Spleen (tissue), 11 donors: ENCODE measurements around the gene MT1A. TPM values are rescaled to one million over a fixed set of nuclear protein-coding genes. Genes with fewer than 3 reads are reported as not detected.
"Not testable (repeated sequence)": the region's sequence is repeated elsewhere in the genome, so short reads cannot be mapped to it uniquely, and the experiment has no call there.

Source experiments
- DNase-seq: peaks from one replicate; pipeline ENCODE4 v3.0.0-alpha.2; 2020
- H3K27ac ChIP-seq, 8 donors: fragments of 200-600 bp; sonication (generic) in 7 of 8; 1 replicate in 4 of 8; 2 replicates in 4 of 8; pipeline versions ENCODE4 v1.5.0 to v1.8.0; 2016 to 2021; ENCODE audit warnings: inconsistent platforms in 4 of 8, mild to moderate bottlenecking in 4 of 8, moderate library complexity in 1 of 8
- H3K27me3 ChIP-seq, 7 donors: fragments of 200-600 bp; sonication (generic) in 6 of 7; replicated peaks in 1 of 7; 1 replicate in 4 of 7; 2 replicates in 3 of 7; pipeline versions ENCODE4 v1.5.0 to v1.8.0; 2016 to 2021; ENCODE audit warnings: inconsistent platforms in 3 of 7, mild to moderate bottlenecking in 1 of 7
- H3K36me3 ChIP-seq, 6 donors: fragments of 200-600 bp; sonication (generic) in 5 of 6; 1 replicate in 4 of 6; 2 replicates in 2 of 6; pipeline versions ENCODE4 v1.5.0 to v1.8.0; 2016 to 2021; ENCODE audit warnings: inconsistent platforms in 2 of 6
- H3K4me1 ChIP-seq, 6 donors: fragments of 200-600 bp; sonication (generic) in 5 of 6; 1 replicate in 3 of 6; 2 replicates in 3 of 6; pipeline versions ENCODE4 v1.5.0 to v1.8.0; 2016 to 2021; ENCODE audit warnings: inconsistent platforms in 3 of 6
- H3K4me3 ChIP-seq, 8 donors: fragments of 200-600 bp; sonication (generic) in 7 of 8; 1 replicate in 4 of 8; 2 replicates in 4 of 8; pipeline versions ENCODE4 v1.5.0 to v1.8.0; 2016 to 2021; ENCODE audit warnings: inconsistent platforms in 4 of 8, mild to moderate bottlenecking in 4 of 8, moderate library complexity in 2 of 8
- H3K9me3 ChIP-seq, 8 donors: fragments of 200-600 bp; sonication (generic) in 7 of 8; 1 replicate in 4 of 8; 2 replicates in 4 of 8; pipeline versions ENCODE4 v1.5.0 to v1.8.0; 2016 to 2021; ENCODE audit warnings: inconsistent platforms in 4 of 8
- CTCF ChIP-seq, 11 experiments: fragments of 200-600 bp in 7 of 11; fragments of 450-650 bp in 4 of 11; sonication (generic) in 4 of 11; IDR thresholded peaks in 8 of 11; conservative IDR thresholded peaks in 3 of 11; 1 replicate in 7 of 11; 2 replicates in 4 of 11; pipeline versions ENCODE4 v1.4.0 to v1.8.0; 2016 to 2021; ENCODE audit warnings: antibody characterized with exemption in 11 of 11, inconsistent platforms in 4 of 11, mild to moderate bottlenecking in 1 of 11
- POLR2A ChIP-seq, 3 donors: fragments of 450-650 bp; IDR thresholded peaks; one replicate each; pipeline ENCODE4 v1.5.1; 2017; ENCODE audit warnings: antibody characterized with exemption in 3 of 3, mild to moderate bottlenecking in 1 of 3
- POLR2AphosphoS5 ChIP-seq, 3 donors: sonication (generic); formaldehyde crosslinking; IDR thresholded peaks; one replicate each; pipeline ENCODE4 v1.5.1; 2017; ENCODE audit warnings: antibody characterized with exemption in 3 of 3
- WGBS, 5 donors: extraction: QIAGEN DNeasy Blood & Tissue Kit in 3 of 5; methylation state at CpG; one replicate each; pipeline versions ENCODE4 v1.1.5 to v1.1.7; 2013 to 2018; 5-methylcytosine and 5-hydroxymethylcytosine counted together
- intact Hi-C: fragments of 100-400 bp; cut with DNase I; formaldehyde crosslinking; loops from one replicate; pipeline ENCODE4 v1.15.0; 2023; ENCODE audit warnings: low total_unique reads
- polyA plus RNA-seq, 3 donors: library from polyadenylated mRNA; stranded (reverse); fragments of 200-250 nt; gene quantifications; one replicate each; pipeline ENCODE4 v1.2.1, GENCODE V29; 2013
- total RNA-seq, 7 donors: library from RNA; depleted of rRNA in 3 of 7; stranded (reverse); fragments of >200 nt in 3 of 7; fragmentation: NEBNext Ultra II Directional in 4 of 7; extraction: Animal tissue kit (Norgen Biotek cat#: 25700) in 4 of 7; gene quantifications; one replicate each; pipeline versions ENCODE4 v1.1.0 to v1.2.1, GENCODE V29; 2016 to 2021
- donor health status: healthy with polysubstance abuse.
- donor health status: DM: no; HTN: no; CAD: no; lungs with moderate emphysema.
- donor health status: DM: no; HTN: no; CAD: no.
- donor health status: Bipolar disorder and iron deficiency.
- donor health status: healthy.
- donor health status: DM: no; HTN: no; CAD: no.
- donor health status: DM: yes; HTN: yes; CAD: no.

MT1A gene
- total and polyA plus RNA-seq, 10 donors: 1.1 to 27.3 (median 5.0) TPM; not detected in 4

- H3K27ac ChIP-seq: peak overlapping the region in 5 of 8 donors; percentile 31 to 53 (median 50)
- 11 to 13% (median 12%) methylated on average over 36 to 48 of the region's 48 CpGs for WGBS, 5 donors
- peak overlapping the region in 7 of 8 donors; percentile 22 to 66 (median 34) for H3K4me3 ChIP-seq
- intact Hi-C loops: no loop called here
- H3K27me3 ChIP-seq: peaks cover 0 to 74% (median 22%) of the 10 kb centered on the region in 7 donors
- TF ChIP-seq POLR2A (IDR thresholded peaks at IDR 0.05) (no peak), CTCF (IDR thresholded peaks at IDR 0.05 in 8 of 11, conservative IDR thresholded peaks at IDR 0.05 in 3 of 11) (no peak), POLR2AphosphoS5 (IDR thresholded peaks at IDR 0.05) (peak in 1 of 3 donors; percentile 29)
- H3K36me3 ChIP-seq: no peaks in the 10 kb centered on the region
- no peaks in the 10 kb centered on the region for H3K9me3 ChIP-seq
- no peak for DNase-seq
- H3K4me1 ChIP-seq: peaks cover 0 to 35% (median 19%) of the 10 kb centered on the region in 6 donors
Observed at GRCh38 chr16:56662357-56663354, 24.2 kb downstream of the MT1A start.

GRCh38 chr16:56664506-56664905, 26.0 kb downstream of the MT1A start:
- intact Hi-C loops: no loop called here
- no peak overlapping the region for H3K4me3 ChIP-seq
- H3K9me3 ChIP-seq: no peaks in the 10 kb centered on the region
- no peak overlapping the region for H3K27ac ChIP-seq
- TF ChIP-seq CTCF (IDR thresholded peaks at IDR 0.05 in 8 of 11, conservative IDR thresholded peaks at IDR 0.05 in 3 of 11): no peak
- no peak for TF ChIP-seq POLR2A (IDR thresholded peaks at IDR 0.05)
- TF ChIP-seq POLR2AphosphoS5 (IDR thresholded peaks at IDR 0.05): no peak
- DNase-seq: no peak
- H3K27me3 ChIP-seq: peaks cover 0 to 77% (median 40%) of the 10 kb centered on the region in 7 donors
- 86 to 100% (median 97%) methylated on average over 1 of the region's 1 CpG for WGBS, 5 donors
- H3K4me1 ChIP-seq: peaks cover 3 to 31% (median 14%) of the 10 kb centered on the region in 6 donors
- no peaks in the 10 kb centered on the region for H3K36me3 ChIP-seq

GRCh38 chr16:56665286-56666261, 27.1 kb downstream of the MT1A start:
- H3K27ac ChIP-seq, intact Hi-C loops: not testable (repeated sequence)
- 69 to 80% (median 73%) methylated on average over 8 of the region's 8 CpGs for WGBS, 5 donors

More at GRCh38 chr16:56665286-56666261, 27.1 kb downstream of the MT1A start:
- H3K36me3 ChIP-seq, H3K4me3 ChIP-seq, DNase-seq, H3K9me3 ChIP-seq: not testable (repeated sequence)
- Histone ChIP-seq H3K4me1 (peaks cover 3 to 40% (median 21%) of the 10 kb centered on the region in 6 donors), H3K27me3 (peaks cover 0 to 88% (median 51%) of the 10 kb centered on the region in 7 donors)
